Skeletal muscle tissue (tissue), 4 donors: ENCODE results near the gene RAB31. TPM values are rescaled to one million over a fixed set of nuclear protein-coding genes. Genes with fewer than 3 reads are reported as not detected.

Experiments used
- H3K27ac ChIP-seq: one replicate; pipeline ENCODE4 v1.7.0; 2013; ENCODE audit warnings: mild to moderate bottlenecking, low read depth, low read length, inconsistent platforms
- H3K27me3 ChIP-seq, 3 donors: one replicate each; pipeline ENCODE4 v1.7.0; 2013; ENCODE audit warnings: low read length in 3 of 3; ENCODE audit not compliant: control insufficient read depth in 3 of 3, insufficient read depth in 3 of 3
- H3K36me3 ChIP-seq, 3 donors: one replicate each; pipeline ENCODE4 v1.7.0; 2013; ENCODE audit warnings: low read length in 3 of 3; ENCODE audit not compliant: control insufficient read depth in 3 of 3, insufficient read depth in 3 of 3
- H3K4me1 ChIP-seq, 3 donors: one replicate each; pipeline ENCODE4 v1.7.0; 2013; ENCODE audit warnings: low read length in 3 of 3, mild to moderate bottlenecking in 3 of 3; ENCODE audit not compliant: control insufficient read depth in 3 of 3, insufficient read depth in 3 of 3
- H3K4me3 ChIP-seq, 3 donors: one replicate each; pipeline ENCODE4 v1.7.0; 2013; ENCODE audit warnings: low read length in 3 of 3
- H3K9ac ChIP-seq, 3 donors: one replicate each; pipeline ENCODE4 v1.7.0; 2013; ENCODE audit warnings: low read length in 3 of 3, mild to moderate bottlenecking in 3 of 3, moderate library complexity in 2 of 3, low read depth in 1 of 3
- H3K9me3 ChIP-seq, 3 donors: one replicate each; pipeline ENCODE4 v1.7.0; 2013; ENCODE audit warnings: low read length in 3 of 3; ENCODE audit not compliant: control insufficient read depth in 3 of 3
- total RNA-seq: library from RNA; depleted of rRNA; stranded (reverse); fragments of >200 nt; gene quantifications from one replicate; pipeline ENCODE4 v1.2.3, GENCODE V29; 2014
- donor health status: Osteomylitis.

The RAB31 gene
- total RNA-seq, 1 donor from 2014 or later, result 16.7 TPM

DNA sequence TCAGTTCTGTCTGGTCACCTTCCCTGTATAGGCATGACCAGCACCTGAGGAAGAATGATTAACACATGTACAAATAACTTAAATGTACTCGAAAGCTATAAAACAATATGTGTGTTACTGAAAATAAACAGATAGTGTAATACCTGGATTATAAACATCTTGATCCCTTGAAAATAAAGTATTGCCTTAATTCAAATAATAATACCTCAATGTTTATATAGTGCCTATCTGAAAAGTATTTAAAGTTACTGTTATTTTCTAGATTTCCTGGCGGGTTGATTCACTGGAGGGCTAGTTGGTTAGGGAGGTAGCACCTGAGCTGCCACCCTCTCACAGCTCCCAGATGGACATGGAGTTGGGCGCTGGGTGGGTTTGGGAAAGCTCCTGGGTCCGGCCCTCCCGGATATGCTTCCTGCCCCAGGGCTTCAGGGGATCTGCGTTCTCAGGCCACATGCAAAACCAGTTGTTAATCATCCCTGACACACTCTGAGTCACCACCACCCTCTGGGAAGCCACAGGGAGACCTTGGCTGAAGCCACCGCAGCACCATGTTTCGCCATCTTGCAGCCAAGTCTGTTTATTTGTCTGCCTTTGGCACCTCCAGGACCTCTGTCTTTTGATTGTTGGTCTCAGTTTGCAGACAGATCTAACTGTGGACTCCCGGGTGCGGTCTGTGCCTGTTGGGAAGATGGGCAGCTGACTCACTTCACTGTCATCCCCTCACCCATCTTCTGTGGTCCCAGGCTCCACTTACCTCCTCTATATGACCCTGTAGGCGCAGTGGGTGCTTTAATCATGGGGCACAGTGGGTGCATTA lies 35.3 kb downstream of the RAB31 start:
- Histone ChIP-seq H3K36me3 (no peaks in the 10 kb centered on the region), H3K4me1 (peaks cover 0 to 14% (median 13%) of the 10 kb centered on the region in 3 donors), H3K4me3 (peak overlapping the region in 1 of 3 donors; percentile 48)

DNA sequence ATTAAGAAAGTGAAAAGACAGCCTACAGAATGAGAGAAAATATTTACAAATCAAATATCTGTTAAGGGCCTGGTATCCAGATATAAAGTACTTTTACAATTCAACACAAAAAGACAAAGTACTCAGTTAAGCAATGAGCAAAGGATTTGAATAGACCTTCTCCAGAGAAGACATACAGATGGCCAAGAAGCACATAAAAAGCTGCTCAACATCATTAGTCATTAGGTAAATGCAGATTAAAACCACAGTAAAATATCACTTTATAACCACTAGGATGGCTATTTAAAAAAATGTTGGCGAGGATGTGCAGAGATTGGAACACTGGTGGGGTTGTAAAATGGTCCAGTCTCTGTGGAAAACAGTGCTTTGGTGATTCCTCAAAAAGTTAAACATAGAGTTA lies 38.9 kb downstream of the RAB31 start:
- H3K27ac ChIP-seq, result no peak overlapping the region
- peaks cover 0 to 15% (median 10%) of the 10 kb centered on the region in 3 donors for H3K4me1 ChIP-seq
- no peak overlapping the region for H3K9ac ChIP-seq
- no peaks in the 10 kb centered on the region for H3K9me3 ChIP-seq
- H3K27me3 ChIP-seq, result no peaks in the 10 kb centered on the region
- no peak overlapping the region for H3K4me3 ChIP-seq
- H3K36me3 ChIP-seq, result no peaks in the 10 kb centered on the region

More for the DNA sequence above, 35.3 kb downstream of the RAB31 start:
- Histone ChIP-seq H3K27ac (no peak overlapping the region), H3K9me3 (no peaks in the 10 kb centered on the region), H3K9ac (no peak overlapping the region), H3K27me3 (no peaks in the 10 kb centered on the region)

DNA sequence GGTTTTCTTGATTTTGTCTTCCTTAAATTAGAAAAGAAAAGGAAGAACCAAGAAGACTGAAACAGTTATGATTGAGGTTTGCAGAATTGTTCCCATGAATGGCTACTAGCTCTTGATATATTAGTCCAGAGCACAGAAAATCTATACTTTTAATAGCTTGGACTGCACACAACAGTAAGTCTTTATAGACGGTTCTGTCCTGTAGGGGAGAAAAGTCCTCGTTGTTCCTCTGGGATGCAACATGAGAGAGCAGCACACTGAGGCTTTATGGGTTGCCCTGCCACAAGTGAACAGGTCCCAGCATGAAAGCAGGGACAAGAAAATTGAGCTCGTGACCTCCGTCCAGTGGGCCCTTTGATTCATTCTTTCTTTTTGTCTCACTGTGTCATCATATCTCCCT lies 41.5 kb downstream of the RAB31 start:
- peaks cover 0 to 5% (median 3%) of the 10 kb centered on the region in 3 donors for H3K4me1 ChIP-seq
- H3K9me3 ChIP-seq, result no peaks in the 10 kb centered on the region
- H3K4me3 ChIP-seq, result no peak overlapping the region
- no peaks in the 10 kb centered on the region for H3K27me3 ChIP-seq
- no peaks in the 10 kb centered on the region for H3K36me3 ChIP-seq
- H3K9ac ChIP-seq, result no peak overlapping the region
- H3K27ac ChIP-seq, result no peak overlapping the region

DNA sequence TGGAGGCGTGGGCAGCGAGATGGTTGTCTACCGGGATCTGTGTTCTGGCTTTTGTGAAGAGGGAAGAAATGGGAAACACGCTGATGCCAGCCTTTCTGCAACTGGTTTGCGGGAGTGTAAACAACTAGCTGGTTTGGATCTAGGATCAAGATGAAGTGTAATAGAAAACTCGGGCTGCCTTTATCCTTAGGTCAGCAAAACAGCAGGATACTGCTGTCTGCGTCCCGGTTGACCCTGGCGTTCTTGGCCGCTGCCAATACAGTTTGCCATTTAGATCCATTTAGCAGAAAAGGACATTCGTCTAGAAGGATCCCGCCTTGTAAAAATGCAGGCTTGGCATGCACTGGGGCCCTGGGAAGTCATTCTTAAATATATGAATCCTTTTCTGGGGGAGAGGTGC lies 42.0 kb downstream of the RAB31 start:
- Histone ChIP-seq H3K27ac (no peak overlapping the region), H3K9ac (no peak overlapping the region), H3K4me1 (peaks cover 0 to 5% (median 3%) of the 10 kb centered on the region in 3 donors), H3K4me3 (no peak overlapping the region), H3K27me3 (no peaks in the 10 kb centered on the region), H3K36me3 (no peaks in the 10 kb centered on the region), H3K9me3 (no peaks in the 10 kb centered on the region)

DNA sequence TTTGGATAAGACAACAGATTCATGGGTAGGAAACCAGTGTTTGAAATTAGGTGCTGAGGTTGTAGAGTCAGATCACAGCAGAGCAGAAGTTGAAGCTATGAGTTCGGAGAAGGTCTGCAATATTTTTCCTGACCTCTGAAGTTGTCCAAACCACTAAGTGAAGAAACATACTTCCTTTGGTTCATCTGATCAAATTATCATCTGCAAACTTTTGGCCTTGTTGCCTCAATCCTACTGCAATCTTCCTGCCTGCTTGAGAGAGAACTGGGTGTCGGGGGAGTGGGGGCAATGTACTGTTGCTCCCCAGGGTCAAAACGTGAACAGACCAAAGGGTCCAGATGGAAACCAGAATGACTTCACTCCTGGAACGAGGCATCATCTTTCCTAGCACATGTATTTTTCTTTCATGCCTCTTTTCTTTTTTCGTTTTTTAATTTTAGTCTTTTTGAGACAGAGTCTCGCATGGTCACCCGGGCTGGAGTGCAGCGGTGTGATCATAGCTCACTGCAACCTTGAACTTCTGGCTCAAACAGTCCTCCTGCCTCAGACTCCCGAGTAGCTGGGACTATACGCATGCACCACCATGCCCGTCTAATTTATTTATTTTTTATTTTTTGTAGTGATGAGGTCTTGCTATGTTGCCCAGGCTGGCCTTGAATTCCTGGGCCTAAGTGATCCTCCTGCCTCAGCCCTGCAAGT lies 42.7 kb downstream of the RAB31 start:
- Histone ChIP-seq H3K27ac (no peak overlapping the region), H3K27me3 (no peaks in the 10 kb centered on the region)

DNA sequence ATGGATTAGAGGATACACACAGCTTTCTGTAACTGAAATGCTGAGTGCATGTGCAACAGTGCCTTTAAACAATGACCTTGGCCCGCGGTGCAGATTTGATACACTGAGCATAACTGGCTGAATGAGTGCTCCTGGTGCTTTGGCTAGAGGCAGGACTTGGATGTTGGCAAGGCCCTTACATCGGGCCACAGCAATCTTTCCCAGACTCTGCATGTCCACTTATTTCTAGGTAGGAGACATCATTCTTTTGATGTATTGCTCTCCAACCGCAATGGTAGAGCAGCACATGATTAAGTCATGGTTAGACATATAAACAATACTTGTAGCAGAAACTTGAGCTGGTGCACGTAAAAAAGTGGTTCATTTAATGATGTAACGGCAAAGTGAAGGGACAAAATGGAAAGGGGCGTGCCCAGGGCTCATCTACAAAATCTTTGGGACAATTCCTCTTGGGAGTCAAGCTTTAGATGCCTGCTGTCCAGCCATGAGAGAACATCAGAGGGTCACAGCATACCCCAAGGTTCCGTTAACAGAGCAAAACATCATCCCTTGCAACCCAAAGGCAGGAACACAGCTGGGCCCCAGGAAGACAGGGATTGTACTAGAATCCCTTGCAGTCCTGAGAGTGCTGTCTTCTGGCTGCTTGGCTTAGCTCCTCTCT lies 43.4 kb downstream of the RAB31 start:
- Histone ChIP-seq H3K4me3 (no peak overlapping the region), H3K9me3 (no peaks in the 10 kb centered on the region), H3K27ac (no peak overlapping the region), H3K36me3 (no peaks in the 10 kb centered on the region), H3K27me3 (no peaks in the 10 kb centered on the region), H3K4me1 (peaks cover 0 to 5% (median 3%) of the 10 kb centered on the region in 3 donors), H3K9ac (no peak overlapping the region)

More for the DNA sequence above, 42.7 kb downstream of the RAB31 start:
- Histone ChIP-seq H3K36me3 (no peaks in the 10 kb centered on the region), H3K9ac (no peak overlapping the region), H3K4me3 (no peak overlapping the region), H3K9me3 (no peaks in the 10 kb centered on the region), H3K4me1 (peaks cover 0 to 5% (median 3%) of the 10 kb centered on the region in 3 donors)

DNA sequence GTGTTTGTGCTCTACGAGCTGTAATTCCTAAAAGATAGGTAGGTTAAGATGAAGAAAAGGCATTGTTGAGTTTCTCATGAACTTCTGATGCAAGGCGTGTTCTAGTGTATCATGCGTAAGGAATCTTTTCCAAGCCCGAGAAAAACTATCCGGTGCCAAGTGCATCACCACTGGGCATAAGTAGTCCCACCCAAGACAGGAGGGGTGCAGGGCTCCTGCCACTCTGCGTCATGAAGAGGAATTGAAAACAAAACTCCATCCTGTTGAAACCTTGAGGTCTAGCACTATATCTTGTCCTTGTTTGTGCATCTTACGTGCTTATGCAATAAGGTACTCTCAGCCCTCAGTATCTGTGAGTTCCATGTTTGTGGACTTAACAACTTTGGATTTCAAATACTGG lies 45.7 kb downstream of the RAB31 start:
- H3K36me3 ChIP-seq, result no peaks in the 10 kb centered on the region
- H3K9me3 ChIP-seq, result no peaks in the 10 kb centered on the region
- peaks cover 0 to 5% (median 3%) of the 10 kb centered on the region in 3 donors for H3K4me1 ChIP-seq
- no peaks in the 10 kb centered on the region for H3K27me3 ChIP-seq
- no peak overlapping the region for H3K4me3 ChIP-seq
- no peak overlapping the region for H3K27ac ChIP-seq
- no peak overlapping the region for H3K9ac ChIP-seq

DNA sequence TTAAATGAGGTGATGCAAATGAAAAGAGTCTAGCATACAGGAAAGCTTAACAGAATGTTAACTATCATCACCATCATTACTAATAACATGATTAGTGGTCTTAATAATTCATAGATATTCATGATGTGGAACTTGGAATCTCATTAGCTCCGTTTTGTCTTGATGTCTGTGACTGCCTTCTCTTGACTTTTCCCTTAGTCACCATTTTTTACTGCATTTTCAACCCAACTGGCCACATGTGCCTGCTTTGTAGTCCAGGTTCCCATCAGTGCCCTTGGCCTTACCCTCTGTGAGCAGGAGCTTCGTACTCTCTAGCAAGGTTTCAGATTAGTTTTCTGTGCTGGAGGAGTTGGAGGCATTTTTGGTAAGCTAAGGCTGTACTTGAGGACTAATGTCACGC lies 47.0 kb downstream of the RAB31 start:
- no peaks in the 10 kb centered on the region for H3K9me3 ChIP-seq
- H3K36me3 ChIP-seq, result no peaks in the 10 kb centered on the region
- no peak overlapping the region for H3K9ac ChIP-seq
- no peak overlapping the region for H3K27ac ChIP-seq
- no peak overlapping the region for H3K4me3 ChIP-seq
- peaks cover 0 to 5% (median 3%) of the 10 kb centered on the region in 3 donors for H3K4me1 ChIP-seq
- no peaks in the 10 kb centered on the region for H3K27me3 ChIP-seq

DNA sequence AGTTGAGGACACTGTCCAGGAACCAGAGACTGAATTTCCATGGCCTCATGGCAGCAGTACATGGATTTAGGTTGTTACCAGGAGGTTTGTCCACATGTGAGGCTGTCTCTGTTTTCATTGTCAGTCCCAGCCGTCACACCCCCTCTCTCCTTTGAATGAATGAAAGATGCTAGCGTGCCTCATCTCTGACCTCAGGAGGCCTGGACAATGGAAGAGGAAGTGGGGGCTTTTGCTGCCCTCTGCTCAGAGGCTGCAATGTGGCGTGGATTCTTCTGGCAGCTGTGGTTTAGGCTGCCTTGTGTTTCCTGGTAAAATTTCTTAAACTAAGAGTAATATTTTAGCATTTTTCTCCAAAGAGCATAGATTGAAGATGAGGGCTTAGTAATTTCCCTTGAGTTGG lies 47.5 kb downstream of the RAB31 start:
- Histone ChIP-seq H3K36me3 (no peaks in the 10 kb centered on the region), H3K4me1 (peaks cover 0 to under 1% (median 0%) of the 10 kb centered on the region in 3 donors), H3K4me3 (no peak overlapping the region), H3K27me3 (no peaks in the 10 kb centered on the region), H3K27ac (no peak overlapping the region), H3K9ac (no peak overlapping the region), H3K9me3 (no peaks in the 10 kb centered on the region)
